ENCODE results near the gene ZDHHC16.

Gene ZDHHC16

DNA sequence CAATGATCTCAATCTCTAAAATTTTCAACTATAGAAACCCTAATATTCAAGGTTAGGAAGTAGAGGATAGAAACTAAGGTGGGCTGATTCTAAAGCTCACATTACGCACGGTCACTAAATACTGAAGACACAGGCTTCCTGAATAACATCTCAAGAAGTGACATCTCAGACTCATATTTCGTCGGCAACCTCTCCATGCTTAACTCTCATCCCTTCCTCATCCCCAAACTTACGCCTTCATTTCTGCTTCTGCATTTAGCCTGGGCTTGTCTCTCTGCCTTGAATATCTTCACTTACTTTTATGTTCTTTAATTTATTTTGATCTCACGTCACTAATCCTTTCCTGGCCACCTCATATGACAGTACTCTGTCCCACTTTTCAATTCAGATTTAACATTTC lies 10.8 kb upstream of the ZDHHC16 start:
- no peak for DNase-seq
- Histone ChIP-seq H3K9ac (ENCODE audit: low read length) (no peak overlapping the region), H3K79me2 (ENCODE audit: low read length) (peaks cover 13% of the 10 kb centered on the region), H3K36me3 (replicated peaks; ENCODE audit: insufficient read depth, low read length) (peaks cover 7% of the 10 kb centered on the region; the same call in 1 of the 2 replicates), H3K4me2 (ENCODE audit: low read depth, low read length) (no peak overlapping the region), H3K27ac (ENCODE audit: low read length) (no peak overlapping the region), H3K9me3 (replicated peaks; ENCODE audit: insufficient read depth, low read length) (no peaks in the 10 kb centered on the region), H3K27me3 (replicated peaks; ENCODE audit: insufficient read depth, low read length) (no peaks in the 10 kb centered on the region), H2AFZ (ENCODE audit: low read length) (no peak overlapping the region), H3K9me2 (replicated peaks; ENCODE audit: insufficient read depth, low read length) (no peaks in the 10 kb centered on the region), H3K4me3 (ENCODE audit: low read length) (no peak overlapping the region), H4K20me1 (ENCODE audit: insufficient read depth, low read length) (no peaks in the 10 kb centered on the region), H3F3A (ENCODE audit: insufficient read depth, low read length) (peaks cover 21% of the 10 kb centered on the region), H3K4me1 (ENCODE audit: low read length) (no peaks in the 10 kb centered on the region)
- TF ChIP-seq EZH2 (optimal IDR thresholded peaks at IDR 0.05; ENCODE audit: low read depth, low read length) (no peak), EZH2phosphoT487 (IDR thresholded peaks at IDR 0.05; ENCODE audit: low read length) (no peak)
- TF ChIP-seq, protein P1, sequence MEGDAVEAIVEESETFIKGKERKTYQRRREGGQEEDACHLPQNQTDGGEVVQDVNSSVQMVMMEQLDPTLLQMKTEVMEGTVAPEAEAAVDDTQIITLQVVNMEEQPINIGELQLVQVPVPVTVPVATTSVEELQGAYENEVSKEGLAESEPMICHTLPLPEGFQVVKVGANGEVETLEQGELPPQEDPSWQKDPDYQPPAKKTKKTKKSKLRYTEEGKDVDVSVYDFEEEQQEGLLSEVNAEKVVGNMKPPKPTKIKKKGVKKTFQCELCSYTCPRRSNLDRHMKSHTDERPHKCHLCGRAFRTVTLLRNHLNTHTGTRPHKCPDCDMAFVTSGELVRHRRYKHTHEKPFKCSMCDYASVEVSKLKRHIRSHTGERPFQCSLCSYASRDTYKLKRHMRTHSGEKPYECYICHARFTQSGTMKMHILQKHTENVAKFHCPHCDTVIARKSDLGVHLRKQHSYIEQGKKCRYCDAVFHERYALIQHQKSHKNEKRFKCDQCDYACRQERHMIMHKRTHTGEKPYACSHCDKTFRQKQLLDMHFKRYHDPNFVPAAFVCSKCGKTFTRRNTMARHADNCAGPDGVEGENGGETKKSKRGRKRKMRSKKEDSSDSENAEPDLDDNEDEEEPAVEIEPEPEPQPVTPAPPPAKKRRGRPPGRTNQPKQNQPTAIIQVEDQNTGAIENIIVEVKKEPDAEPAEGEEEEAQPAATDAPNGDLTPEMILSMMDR (IDR thresholded peaks at IDR 0.05; ENCODE audit: low read length) = no peak

DNA sequence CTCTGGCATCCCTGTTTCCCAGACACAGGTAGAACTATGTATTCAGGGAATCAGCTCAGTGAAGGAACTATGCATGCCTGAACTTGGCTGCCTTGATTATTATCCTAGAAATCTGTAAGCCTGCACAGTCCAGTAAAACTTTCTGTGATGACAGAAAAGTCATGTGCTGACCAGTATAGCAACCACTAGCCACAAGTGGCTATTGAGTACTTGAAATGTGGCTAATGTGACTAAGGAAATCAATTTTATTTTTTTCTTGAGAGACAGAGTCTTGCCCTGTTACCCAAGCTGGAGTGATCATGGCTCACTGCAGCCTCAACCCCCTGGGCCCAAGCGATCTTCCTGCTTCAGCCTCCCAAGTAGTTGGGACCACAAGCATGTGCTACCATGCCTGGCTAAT lies 3.7 kb upstream of the ZDHHC16 start:
- no peak overlapping the region for H3K9ac ChIP-seq (ENCODE audit: low read length)
- no peak for DNase-seq
- H3K4me1 ChIP-seq (ENCODE audit: low read length) = peaks cover 14% of the 10 kb centered on the region
- H3K79me2 ChIP-seq (ENCODE audit: low read length) = peaks cover 45% of the 10 kb centered on the region
- no peak overlapping the region for H3K4me2 ChIP-seq (ENCODE audit: low read depth, low read length)
- H3K27me3 ChIP-seq (replicated peaks; ENCODE audit: insufficient read depth, low read length) = no peaks in the 10 kb centered on the region
- no peaks in the 10 kb centered on the region for H3K9me2 ChIP-seq (replicated peaks; ENCODE audit: insufficient read depth, low read length)
- no peaks in the 10 kb centered on the region for H3K9me3 ChIP-seq (replicated peaks; ENCODE audit: insufficient read depth, low read length)
- peaks cover 6% of the 10 kb centered on the region for H3F3A ChIP-seq (ENCODE audit: insufficient read depth, low read length)
- no peaks in the 10 kb centered on the region for H4K20me1 ChIP-seq (ENCODE audit: insufficient read depth, low read length)
- H3K27ac ChIP-seq (ENCODE audit: low read length) = no peak overlapping the region
- H3K4me3 ChIP-seq (ENCODE audit: low read length) = no peak overlapping the region
- TF ChIP-seq EZH2 (optimal IDR thresholded peaks at IDR 0.05; ENCODE audit: low read depth, low read length) = no peak
- TF ChIP-seq, protein P1 (IDR thresholded peaks at IDR 0.05; ENCODE audit: low read length) = no peak
- TF ChIP-seq EZH2phosphoT487 (IDR thresholded peaks at IDR 0.05; ENCODE audit: low read length) = no peak
- no peak overlapping the region for H2AFZ ChIP-seq (ENCODE audit: low read length)
- H3K36me3 ChIP-seq (replicated peaks; ENCODE audit: insufficient read depth, low read length) = no peaks in the 10 kb centered on the region; the same call in 1 of the 2 replicates

DNA sequence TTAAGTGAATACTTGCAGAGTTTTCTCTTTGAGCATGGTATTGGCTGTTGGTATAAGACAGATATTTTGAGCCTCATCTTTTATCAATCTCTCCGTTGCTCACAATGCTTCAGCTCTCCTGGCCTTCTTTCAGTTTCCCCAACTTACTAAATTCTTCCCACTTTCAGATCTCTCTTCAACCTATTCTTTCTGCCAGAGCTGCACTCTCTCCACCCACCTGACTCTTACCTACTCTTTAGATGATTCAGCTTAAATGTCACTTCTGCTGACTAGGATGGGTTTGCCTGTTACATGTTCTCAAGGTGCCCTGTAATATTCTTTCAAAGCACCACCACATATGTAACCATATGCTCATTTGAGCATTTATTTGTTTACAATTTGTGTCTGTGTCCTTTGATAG lies 1.8 kb upstream of the ZDHHC16 start:
- peaks cover 6% of the 10 kb centered on the region for H3F3A ChIP-seq (ENCODE audit: insufficient read depth, low read length)
- H3K4me1 ChIP-seq (ENCODE audit: low read length) = peaks cover 14% of the 10 kb centered on the region
- no peaks in the 10 kb centered on the region for H3K36me3 ChIP-seq (replicated peaks; ENCODE audit: insufficient read depth, low read length)
- H2AFZ ChIP-seq (ENCODE audit: low read length) = no peak overlapping the region
- H3K4me2 ChIP-seq (ENCODE audit: low read depth, low read length) = peak overlapping the region; percentile 85
- H3K4me3 ChIP-seq (ENCODE audit: low read length) = peak overlapping the region; percentile 82
- TF ChIP-seq, protein P1 (IDR thresholded peaks at IDR 0.05; ENCODE audit: low read length) = no peak
- TF ChIP-seq EZH2phosphoT487 (IDR thresholded peaks at IDR 0.05; ENCODE audit: low read length) (no peak), EZH2 (optimal IDR thresholded peaks at IDR 0.05; ENCODE audit: low read depth, low read length) (no peak)
- H4K20me1 ChIP-seq (ENCODE audit: insufficient read depth, low read length) = no peaks in the 10 kb centered on the region
- no peaks in the 10 kb centered on the region for H3K9me3 ChIP-seq (replicated peaks; ENCODE audit: insufficient read depth, low read length)
- H3K27ac ChIP-seq (ENCODE audit: low read length) = peak overlapping the region; percentile 29; the same call in 1 of the 2 replicates
- H3K27me3 ChIP-seq (replicated peaks; ENCODE audit: insufficient read depth, low read length) = no peaks in the 10 kb centered on the region
- H3K79me2 ChIP-seq (ENCODE audit: low read length) = peaks cover 64% of the 10 kb centered on the region
- peak; percentile 45 for DNase-seq
- H3K9me2 ChIP-seq (replicated peaks; ENCODE audit: insufficient read depth, low read length) = no peaks in the 10 kb centered on the region
- peak overlapping the region; percentile 63; the same call in 1 of the 2 replicates for H3K9ac ChIP-seq (ENCODE audit: low read length)

Data from MM.1S (cell line).